ENCODE measurements around the gene GUCY1A1. TPM values are rescaled to one million over a fixed set of nuclear protein-coding genes. Genes with fewer than 3 reads are reported as not detected.

GUCY1A1 gene
- total RNA-seq, 1 donor from 2014 or later = 0.08 TPM

DNA sequence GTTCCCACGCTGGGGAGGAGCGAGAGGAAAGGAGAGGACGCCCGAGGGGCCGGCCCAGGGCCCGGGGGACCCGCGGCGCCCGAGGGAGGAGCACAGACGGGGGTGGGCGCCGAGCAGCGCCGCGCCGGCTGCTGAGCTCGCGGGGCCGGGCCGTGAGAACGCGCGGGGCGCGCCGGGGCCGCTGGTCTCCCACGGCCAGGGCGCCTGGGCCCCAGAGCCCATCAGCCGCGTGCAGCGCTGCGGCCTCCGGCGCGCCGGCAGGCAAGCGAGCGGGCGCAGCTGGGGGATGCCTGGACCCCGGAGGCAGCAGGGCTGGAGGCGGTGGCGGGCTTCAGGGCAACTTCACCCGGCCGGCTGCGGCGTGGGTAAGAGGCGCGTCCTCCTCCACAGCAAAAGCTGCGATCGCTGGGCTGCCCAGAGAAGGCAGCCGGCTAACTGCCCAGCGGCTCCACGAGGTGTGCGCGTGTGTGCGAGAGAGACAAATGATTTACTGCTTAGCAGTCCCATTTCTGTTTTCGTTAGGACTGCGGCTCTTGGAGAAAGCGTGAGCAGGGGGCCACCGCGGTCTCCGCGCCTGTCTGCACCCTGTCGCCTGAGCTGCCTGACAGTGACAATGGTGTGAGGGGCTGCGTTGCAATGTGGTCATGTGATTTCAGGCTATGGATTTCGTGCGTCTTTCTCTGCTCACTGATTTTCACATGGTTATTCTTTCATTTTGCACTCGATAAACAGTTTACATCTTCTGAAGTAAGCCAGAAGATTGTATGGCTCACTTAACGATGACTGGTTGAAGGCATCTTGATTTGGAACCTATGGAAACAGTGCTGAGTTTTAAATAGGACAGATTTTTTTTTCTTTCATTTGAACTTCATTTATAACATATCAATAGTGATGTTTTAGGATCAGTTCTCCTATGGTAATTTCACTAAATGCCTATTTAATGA lies 1.2 kb downstream of the GUCY1A1 start:
- Mint-ChIP-seq H3K4me1 (ENCODE audit: low read depth) (peaks cover 20% of the 10 kb centered on the region), H3K27ac (no peak overlapping the region), H3K27me3 (ENCODE audit: insufficient read depth) (peaks cover 68% of the 10 kb centered on the region), H3K4me3 (peak overlapping the region; percentile 90), H3K9me3 (no peaks in the 10 kb centered on the region), H3K36me3 (ENCODE audit: low read depth) (peaks cover 2% of the 10 kb centered on the region)
- DNase-seq (ENCODE audit: low spot score) = no peak
- intact Hi-C loops (cut with micrococcal nuclease) = loop anchor here (5.0 kb wide), 2 partner anchors 141 to 926 kb away; partner anchors contain the start of gene LRAT

DNA sequence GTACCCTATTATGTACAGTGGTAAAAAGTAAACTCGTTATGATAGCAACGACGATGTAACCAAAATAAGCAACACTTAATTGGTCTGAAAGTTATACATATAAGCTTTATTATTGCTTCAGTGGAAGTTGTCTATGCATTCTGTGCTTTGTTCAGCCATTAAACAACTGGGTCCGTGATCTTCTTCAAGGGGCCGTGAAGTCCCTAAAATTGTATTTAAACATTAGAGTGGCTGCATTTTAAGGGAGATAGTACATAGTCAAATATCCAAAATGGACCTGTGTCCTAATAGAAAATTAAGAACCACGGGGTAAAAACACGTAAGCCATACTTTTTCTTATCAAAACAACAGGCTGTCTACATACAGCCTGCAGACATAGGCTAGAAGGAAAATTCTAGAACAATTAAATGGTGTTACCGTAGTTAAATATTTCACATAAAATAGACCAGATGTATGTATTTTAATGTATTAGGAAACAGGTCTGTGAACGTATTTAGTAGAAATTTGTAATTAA lies 2.1 kb downstream of the GUCY1A1 start:
- Mint-ChIP-seq H3K36me3 (ENCODE audit: low read depth) (peaks cover 2% of the 10 kb centered on the region), H3K4me1 (ENCODE audit: low read depth) (peaks cover 20% of the 10 kb centered on the region), H3K27ac (no peak overlapping the region), H3K27me3 (ENCODE audit: insufficient read depth) (peaks cover 60% of the 10 kb centered on the region), H3K9me3 (no peaks in the 10 kb centered on the region), H3K4me3 (no peak overlapping the region)
- DNase-seq (ENCODE audit: low spot score) = no peak
- intact Hi-C loops (cut with micrococcal nuclease) = loop anchor here (5.0 kb wide), 2 partner anchors 141 to 926 kb away; partner anchors contain the start of gene LRAT

DNA sequence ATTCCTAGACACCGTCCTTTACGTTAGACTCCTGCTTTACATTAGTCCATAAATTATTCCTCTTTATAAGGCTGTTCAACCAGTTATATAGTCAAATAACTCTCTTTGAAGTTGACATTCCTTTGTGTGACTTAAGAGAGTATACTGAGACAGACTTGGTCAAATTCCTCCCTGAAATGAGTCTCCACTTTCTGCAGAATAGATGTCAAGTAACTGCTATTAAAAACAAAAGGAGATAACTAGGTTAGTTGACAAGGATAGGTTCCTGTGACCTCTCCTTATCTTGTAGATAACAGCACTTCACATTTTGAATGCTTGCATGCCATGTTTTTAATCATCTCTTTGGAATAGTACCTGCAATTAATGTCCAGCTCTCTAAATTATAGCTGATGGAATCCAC lies 5.7 kb downstream of the GUCY1A1 start:
- Mint-ChIP-seq H3K4me3 (no peak overlapping the region), H3K27me3 (ENCODE audit: insufficient read depth) (peaks cover 27% of the 10 kb centered on the region), H3K9me3 (no peaks in the 10 kb centered on the region), H3K36me3 (ENCODE audit: low read depth) (peaks cover 2% of the 10 kb centered on the region), H3K27ac (no peak overlapping the region), H3K4me1 (ENCODE audit: low read depth) (peaks cover 5% of the 10 kb centered on the region)
- intact Hi-C loops (cut with micrococcal nuclease) = loop anchor here (10.0 kb wide), 2 partner anchors 112 to 282 kb away; partner anchors contain the start of gene CTSO
- DNase-seq (ENCODE audit: low spot score) = no peak

DNA sequence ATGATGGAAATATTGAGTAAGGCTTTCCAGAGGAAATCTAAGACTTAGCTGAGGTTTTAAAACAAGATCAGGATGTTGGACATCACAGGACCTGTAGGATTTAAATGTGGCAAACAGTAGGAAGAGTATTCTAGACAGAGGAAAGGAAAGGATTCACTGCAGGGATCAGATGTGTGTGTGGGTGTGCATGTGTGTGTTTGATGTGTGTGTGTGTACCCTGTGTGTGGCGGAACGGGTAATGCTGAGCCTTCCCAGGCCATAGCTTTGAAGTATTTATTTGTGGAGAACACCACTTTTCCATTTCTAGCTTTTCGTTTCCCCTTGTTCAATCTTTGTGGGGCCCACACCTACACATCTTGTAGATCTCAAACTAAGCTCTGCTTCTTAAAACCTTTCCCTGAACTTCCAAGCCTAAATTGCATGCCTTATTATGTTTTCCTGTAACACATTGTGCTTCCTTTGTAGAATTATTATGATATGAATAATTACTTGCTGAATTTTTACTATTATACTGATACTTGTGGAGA lies 6.9 kb downstream of the GUCY1A1 start:
- intact Hi-C loops (cut with micrococcal nuclease) = loop anchor here (10.0 kb wide), 2 partner anchors 111 to 281 kb away; partner anchors contain the start of gene CTSO
- Mint-ChIP-seq H3K36me3 (ENCODE audit: low read depth) (peaks cover 2% of the 10 kb centered on the region), H3K4me3 (no peak overlapping the region), H3K9me3 (no peaks in the 10 kb centered on the region), H3K27me3 (ENCODE audit: insufficient read depth) (peaks cover 19% of the 10 kb centered on the region), H3K27ac (no peak overlapping the region), H3K4me1 (ENCODE audit: low read depth) (no peaks in the 10 kb centered on the region)
- no peak for DNase-seq (ENCODE audit: low spot score)

DNA sequence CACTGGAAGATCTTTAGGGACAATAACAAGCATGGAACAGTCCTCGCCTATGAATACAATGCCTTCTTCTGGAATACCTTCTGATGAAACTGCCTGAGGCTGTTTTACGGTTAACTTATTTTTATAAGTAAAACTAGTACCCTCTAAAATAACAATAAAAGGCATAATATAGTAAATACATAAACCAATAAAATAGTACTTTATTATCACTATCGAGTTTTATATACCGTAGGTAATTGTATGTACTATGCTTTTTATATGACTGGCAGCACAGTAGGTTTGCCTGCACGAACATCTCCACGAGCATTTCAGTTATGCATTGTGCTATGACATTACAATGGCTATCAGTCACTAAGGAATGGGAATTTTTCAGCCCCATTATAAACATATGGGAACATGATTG lies 8.0 kb downstream of the GUCY1A1 start:
- H3K27me3 Mint-ChIP-seq (ENCODE audit: insufficient read depth) = peaks cover 19% of the 10 kb centered on the region
- no peaks in the 10 kb centered on the region for H3K4me1 Mint-ChIP-seq (ENCODE audit: low read depth)
- intact Hi-C loops (cut with micrococcal nuclease) = loop anchor here (10.0 kb wide), 2 partner anchors 110 to 280 kb away; partner anchors contain the start of gene CTSO
- H3K4me3 Mint-ChIP-seq = no peak overlapping the region
- H3K27ac Mint-ChIP-seq = no peak overlapping the region
- DNase-seq (ENCODE audit: low spot score) = no peak
- H3K9me3 Mint-ChIP-seq = no peaks in the 10 kb centered on the region
- H3K36me3 Mint-ChIP-seq (ENCODE audit: low read depth) = peaks cover 2% of the 10 kb centered on the region

DNA sequence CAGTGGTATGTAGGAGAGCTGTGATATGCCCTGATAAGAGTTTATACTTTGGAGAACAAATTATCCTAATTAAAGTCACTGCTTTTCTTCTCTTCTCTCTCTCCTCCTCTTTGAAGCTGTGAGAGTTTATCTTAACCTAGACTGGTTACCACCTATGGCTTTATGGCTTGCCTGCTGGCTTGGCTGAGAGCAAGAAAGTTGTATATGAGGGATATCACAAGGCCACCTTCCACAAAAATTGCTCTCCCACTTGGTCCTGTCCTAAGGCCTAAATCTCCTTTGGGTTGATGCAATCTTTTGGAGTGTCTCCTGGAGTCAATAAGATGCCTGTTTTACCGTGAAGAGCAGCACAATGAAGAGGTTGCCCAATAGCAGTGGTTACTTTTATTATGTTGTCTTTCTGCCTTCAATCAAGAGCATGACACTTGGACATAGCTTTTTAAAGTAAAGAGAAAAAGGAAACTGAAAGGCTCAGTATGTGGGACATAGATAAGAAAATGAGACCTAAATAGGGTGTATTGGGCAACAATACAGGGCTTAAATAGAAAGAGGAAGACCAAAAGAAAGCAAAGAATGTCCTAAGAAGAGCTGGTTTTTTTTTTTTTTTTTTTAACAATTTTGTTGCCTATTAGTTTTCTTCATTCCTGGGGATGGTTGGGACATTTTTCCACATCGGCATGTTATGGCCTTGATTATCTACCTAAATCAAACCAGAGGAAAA lies 9.2 kb downstream of the GUCY1A1 start:
- H3K4me1 Mint-ChIP-seq (ENCODE audit: low read depth) = no peaks in the 10 kb centered on the region
- H3K9me3 Mint-ChIP-seq = no peaks in the 10 kb centered on the region
- H3K27me3 Mint-ChIP-seq (ENCODE audit: insufficient read depth) = peaks cover 12% of the 10 kb centered on the region
- intact Hi-C loops (cut with micrococcal nuclease) = loop anchor here (10.0 kb wide), 2 partner anchors 109 to 279 kb away; partner anchors contain the start of gene CTSO
- no peaks in the 10 kb centered on the region for H3K36me3 Mint-ChIP-seq (ENCODE audit: low read depth)
- H3K4me3 Mint-ChIP-seq = no peak overlapping the region
- no peak for DNase-seq (ENCODE audit: low spot score)
- no peak overlapping the region for H3K27ac Mint-ChIP-seq

DNA sequence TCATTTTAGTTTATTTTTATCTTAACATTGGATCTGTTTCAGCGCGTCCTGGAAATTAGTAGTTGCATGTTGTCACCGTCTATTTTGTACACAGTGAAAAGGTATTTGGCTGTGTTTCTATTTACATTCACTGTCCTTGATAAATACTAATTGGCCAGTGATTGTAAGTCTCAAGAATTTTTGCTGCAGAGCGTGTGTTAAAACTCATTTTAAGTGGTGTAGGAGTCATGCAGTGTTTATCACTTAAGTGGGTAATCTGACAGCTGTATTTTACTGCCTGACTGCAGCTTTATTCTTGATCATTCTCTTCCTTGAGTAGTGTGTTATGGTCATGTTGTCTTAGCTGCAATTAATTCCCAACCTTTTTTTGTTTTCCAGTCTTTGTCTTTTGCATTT lies 9.8 kb downstream of the GUCY1A1 start:
- no peaks in the 10 kb centered on the region for H3K9me3 Mint-ChIP-seq
- intact Hi-C loops (cut with micrococcal nuclease) = loop anchor here (10.0 kb wide), 2 partner anchors 108 to 278 kb away; partner anchors contain the start of gene CTSO
- no peak overlapping the region for H3K4me3 Mint-ChIP-seq
- H3K27ac Mint-ChIP-seq = no peak overlapping the region
- H3K27me3 Mint-ChIP-seq (ENCODE audit: insufficient read depth) = peaks cover 8% of the 10 kb centered on the region
- H3K4me1 Mint-ChIP-seq (ENCODE audit: low read depth) = no peaks in the 10 kb centered on the region
- H3K36me3 Mint-ChIP-seq (ENCODE audit: low read depth) = no peaks in the 10 kb centered on the region
- DNase-seq (ENCODE audit: low spot score) = no peak

DNA sequence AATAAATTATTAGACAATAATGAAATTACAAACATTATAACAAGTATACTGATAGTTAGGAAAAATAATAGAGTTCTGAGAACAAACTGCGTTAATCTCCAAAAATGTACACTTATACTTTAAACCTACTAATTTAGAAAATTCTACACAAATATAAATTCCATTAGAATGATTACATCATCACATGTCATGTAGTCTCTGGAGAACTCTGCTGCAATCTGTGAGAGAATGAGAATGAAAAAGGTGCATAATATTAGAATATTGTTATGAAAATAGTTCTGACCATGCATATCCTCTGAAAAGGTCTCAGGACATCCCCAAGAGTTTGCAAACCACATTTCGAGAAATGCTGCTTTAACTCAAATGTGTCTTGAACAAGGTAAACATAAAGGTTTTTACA lies 11.4 kb downstream of the GUCY1A1 start:
- intact Hi-C loops (cut with micrococcal nuclease) = loop anchor here (10.0 kb wide), 2 partner anchors 107 to 277 kb away; partner anchors contain the start of gene CTSO
- H3K9me3 Mint-ChIP-seq = no peaks in the 10 kb centered on the region

DNA sequence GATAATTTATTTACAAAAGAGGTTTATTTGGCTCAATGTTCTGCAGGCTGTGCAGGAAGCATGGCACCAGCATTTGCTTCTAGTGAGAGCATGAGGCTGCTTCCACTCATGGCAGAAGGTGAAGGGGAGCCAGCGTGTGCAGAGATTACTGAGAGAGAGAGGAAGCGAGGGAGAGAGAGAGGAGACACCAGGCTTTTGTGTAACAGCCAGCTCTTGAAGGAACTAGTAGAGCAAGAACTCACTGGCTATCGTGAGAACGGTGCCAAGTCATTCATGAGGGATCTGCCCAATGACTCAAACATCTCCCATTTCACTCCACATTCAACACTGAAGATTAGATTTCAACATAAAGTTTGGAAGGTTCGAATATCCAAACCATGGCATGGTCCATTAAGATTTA lies 12.7 kb downstream of the GUCY1A1 start:
- no peak overlapping the region for H3K4me3 Mint-ChIP-seq
- no peaks in the 10 kb centered on the region for H3K36me3 Mint-ChIP-seq (ENCODE audit: low read depth)
- DNase-seq (ENCODE audit: low spot score) = no peak
- peaks cover 11% of the 10 kb centered on the region for H3K27me3 Mint-ChIP-seq (ENCODE audit: insufficient read depth)
- no peak overlapping the region for H3K27ac Mint-ChIP-seq
- no peaks in the 10 kb centered on the region for H3K4me1 Mint-ChIP-seq (ENCODE audit: low read depth)
- intact Hi-C loops (cut with micrococcal nuclease) = loop anchor here (10.0 kb wide), 2 partner anchors 105 to 275 kb away; partner anchors contain the start of gene CTSO
- no peaks in the 10 kb centered on the region for H3K9me3 Mint-ChIP-seq

More for the DNA sequence above, 11.4 kb downstream of the GUCY1A1 start:
- no peaks in the 10 kb centered on the region for H3K4me1 Mint-ChIP-seq (ENCODE audit: low read depth)
- no peak overlapping the region for H3K27ac Mint-ChIP-seq
- no peak for DNase-seq (ENCODE audit: low spot score)
- no peak overlapping the region for H3K4me3 Mint-ChIP-seq
- peaks cover 11% of the 10 kb centered on the region for H3K27me3 Mint-ChIP-seq (ENCODE audit: insufficient read depth)
- no peaks in the 10 kb centered on the region for H3K36me3 Mint-ChIP-seq (ENCODE audit: low read depth)

DNA sequence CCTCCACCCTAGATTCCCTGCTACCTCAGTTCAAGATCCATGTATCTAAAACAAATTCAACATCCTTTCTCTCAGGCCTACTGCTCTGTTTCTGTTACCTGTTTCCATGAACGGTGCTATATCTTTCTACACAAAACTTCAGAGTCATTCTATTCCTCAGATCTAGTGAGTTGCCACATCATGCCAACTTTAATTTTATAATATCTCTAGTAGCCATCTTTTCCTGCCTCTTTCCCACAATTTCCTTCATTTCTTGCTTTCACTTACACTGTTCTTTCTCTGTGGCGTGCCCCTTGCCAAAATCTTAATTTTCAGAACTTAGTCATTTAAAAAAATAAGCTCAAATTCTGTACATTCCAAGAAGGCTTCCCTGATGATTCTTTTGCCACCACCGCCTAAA lies 15.2 kb downstream of the GUCY1A1 start:
- no peak overlapping the region for H3K27ac Mint-ChIP-seq
- peaks cover 13% of the 10 kb centered on the region for H3K27me3 Mint-ChIP-seq (ENCODE audit: insufficient read depth)
- H3K4me1 Mint-ChIP-seq (ENCODE audit: low read depth) = no peaks in the 10 kb centered on the region
- no peaks in the 10 kb centered on the region for H3K9me3 Mint-ChIP-seq
- no peak for DNase-seq (ENCODE audit: low spot score)
- intact Hi-C loops (cut with micrococcal nuclease) = no loop called here
- H3K36me3 Mint-ChIP-seq (ENCODE audit: low read depth) = no peaks in the 10 kb centered on the region
- H3K4me3 Mint-ChIP-seq = no peak overlapping the region

DNA sequence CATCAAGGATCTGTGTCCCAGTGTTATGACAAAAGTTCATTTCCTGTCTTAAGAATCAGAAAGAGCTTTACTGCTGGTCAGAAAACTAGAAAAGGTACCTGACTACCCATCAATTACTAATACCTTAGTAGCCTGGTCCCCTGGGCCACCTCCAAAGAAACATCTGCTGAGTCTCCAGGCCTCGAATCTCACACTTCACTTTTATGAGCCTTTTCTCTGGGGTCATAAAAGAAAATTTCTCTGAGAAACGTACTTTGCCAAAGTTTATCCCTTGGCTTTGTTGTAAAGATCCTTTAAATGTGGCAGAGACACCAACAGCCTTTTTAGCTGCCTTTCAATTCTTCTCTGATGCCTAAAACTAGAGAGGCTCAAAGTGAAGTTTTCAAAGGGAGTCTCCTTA lies 17.8 kb downstream of the GUCY1A1 start:
- intact Hi-C loops (cut with micrococcal nuclease) = no loop called here
- Mint-ChIP-seq H3K27me3 (ENCODE audit: insufficient read depth) (peaks cover 10% of the 10 kb centered on the region), H3K36me3 (ENCODE audit: low read depth) (no peaks in the 10 kb centered on the region), H3K4me3 (no peak overlapping the region), H3K9me3 (no peaks in the 10 kb centered on the region), H3K27ac (no peak overlapping the region), H3K4me1 (ENCODE audit: low read depth) (no peaks in the 10 kb centered on the region)
- DNase-seq (ENCODE audit: low spot score) = no peak

DNA sequence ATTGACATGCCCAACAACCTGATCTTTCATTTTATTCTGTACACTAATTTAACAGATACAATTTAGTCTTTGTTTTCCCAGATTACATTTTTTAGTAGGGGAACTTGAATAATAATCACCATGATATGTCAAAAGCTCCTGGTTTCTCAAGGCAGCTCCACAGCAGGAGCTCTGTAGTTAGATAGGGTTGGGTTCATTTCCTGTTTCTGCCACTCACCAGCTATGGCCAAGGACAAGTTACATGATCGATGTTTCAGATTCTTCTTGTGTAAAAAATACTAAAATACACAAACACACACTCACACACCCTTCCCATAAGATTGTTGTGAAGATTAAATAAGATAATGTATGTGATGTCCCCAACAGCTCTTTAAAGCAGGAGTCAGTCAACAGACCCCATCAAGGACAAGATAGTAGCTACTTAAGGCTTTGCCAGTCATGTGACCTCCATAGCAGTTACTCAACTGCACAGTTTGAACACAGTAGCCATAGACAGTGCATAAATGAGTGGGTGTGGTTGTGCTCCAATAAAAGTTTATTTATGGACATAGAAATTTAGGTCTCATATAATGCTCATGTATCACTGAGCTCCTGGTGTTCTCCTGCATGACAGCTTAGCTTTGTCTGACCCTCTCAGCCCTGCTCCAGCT lies 18.4 kb downstream of the GUCY1A1 start:
- no peak overlapping the region for H3K4me3 Mint-ChIP-seq
- no peaks in the 10 kb centered on the region for H3K36me3 Mint-ChIP-seq (ENCODE audit: low read depth)
- H3K27ac Mint-ChIP-seq = no peak overlapping the region
- no peak for DNase-seq (ENCODE audit: low spot score)
- intact Hi-C loops (cut with micrococcal nuclease) = no loop called here
- no peaks in the 10 kb centered on the region for H3K9me3 Mint-ChIP-seq
- H3K4me1 Mint-ChIP-seq (ENCODE audit: low read depth) = no peaks in the 10 kb centered on the region
- H3K27me3 Mint-ChIP-seq (ENCODE audit: insufficient read depth) = peaks cover 10% of the 10 kb centered on the region
